ENCODE measurements around the gene CD55. TPM values are rescaled to one million over a fixed set of nuclear protein-coding genes. Genes with fewer than 3 reads are reported as not detected.
"Not testable (repeated sequence)": the region's sequence is repeated elsewhere in the genome, so short reads cannot be mapped to it uniquely, and the experiment has no call there.

The CD55 gene
- total RNA-seq, 3 donors from 2014 or later: 103 to 119 (median 103) TPM

- DNase-seq: no peak
- peaks cover 11% of the 10 kb centered on the region for H3K4me1 Mint-ChIP-seq (ENCODE audit: low read depth)
- H3K27me3 Mint-ChIP-seq (ENCODE audit: low read depth): no peaks in the 10 kb centered on the region
- ATAC-seq: no peak
- H3K36me3 Mint-ChIP-seq (ENCODE audit: insufficient read depth): no peaks in the 10 kb centered on the region
- H3K4me3 Mint-ChIP-seq: no peak overlapping the region
- H3K9me3 Mint-ChIP-seq: no peaks in the 10 kb centered on the region
Measured at GRCh38 chr1:207314816-207315215, 6.7 kb upstream of the CD55 start.

GRCh38 chr1:207315435-207315834, 6.0 kb upstream of the CD55 start:
- DNase-seq: no peak
- Mint-ChIP-seq H3K9me3 (no peaks in the 10 kb centered on the region), H3K36me3 (ENCODE audit: insufficient read depth) (no peaks in the 10 kb centered on the region), H3K27me3 (ENCODE audit: low read depth) (no peaks in the 10 kb centered on the region), H3K4me3 (no peak overlapping the region), H3K4me1 (ENCODE audit: low read depth) (peaks cover 10% of the 10 kb centered on the region)
- no peak for ATAC-seq

GRCh38 chr1:207316141-207316540, 5.3 kb upstream of the CD55 start:
- no peak for ATAC-seq
- Mint-ChIP-seq H3K36me3 (ENCODE audit: insufficient read depth) (no peaks in the 10 kb centered on the region), H3K9me3 (no peaks in the 10 kb centered on the region), H3K4me1 (ENCODE audit: low read depth) (peaks cover 15% of the 10 kb centered on the region), H3K27me3 (ENCODE audit: low read depth) (no peaks in the 10 kb centered on the region), H3K4me3 (no peak overlapping the region)
- DNase-seq: no peak

GRCh38 chr1:207316622-207317391, 4.7 kb upstream of the CD55 start:
- H3K36me3 Mint-ChIP-seq (ENCODE audit: insufficient read depth): no peaks in the 10 kb centered on the region
- peaks cover 15% of the 10 kb centered on the region for H3K4me1 Mint-ChIP-seq (ENCODE audit: low read depth)
- no peaks in the 10 kb centered on the region for H3K9me3 Mint-ChIP-seq
- DNase-seq (no peak), ATAC-seq (no peak)
- no peak overlapping the region for H3K4me3 Mint-ChIP-seq
- no peaks in the 10 kb centered on the region for H3K27me3 Mint-ChIP-seq (ENCODE audit: low read depth)

- H3K4me3 Mint-ChIP-seq: no peak overlapping the region
- ATAC-seq: no peak
- DNase-seq: no peak
- H3K9me3 Mint-ChIP-seq: no peaks in the 10 kb centered on the region
- H3K36me3 Mint-ChIP-seq (ENCODE audit: insufficient read depth): peaks cover 3% of the 10 kb centered on the region
- H3K4me1 Mint-ChIP-seq (ENCODE audit: low read depth): peaks cover 15% of the 10 kb centered on the region
- H3K27me3 Mint-ChIP-seq (ENCODE audit: low read depth): no peaks in the 10 kb centered on the region
Measured at GRCh38 chr1:207317561-207317960, 3.9 kb upstream of the CD55 start.

- ATAC-seq (no peak), DNase-seq (no peak)
- Mint-ChIP-seq H3K4me3 (no peak overlapping the region), H3K27me3 (ENCODE audit: low read depth) (no peaks in the 10 kb centered on the region), H3K36me3 (ENCODE audit: insufficient read depth) (peaks cover 3% of the 10 kb centered on the region), H3K9me3 (no peaks in the 10 kb centered on the region), H3K4me1 (ENCODE audit: low read depth) (peaks cover 15% of the 10 kb centered on the region)
Measured at GRCh38 chr1:207318072-207318619, 3.3 kb upstream of the CD55 start.

GRCh38 chr1:207319199-207319598, 2.3 kb upstream of the CD55 start:
- DNase-seq (no peak), ATAC-seq (no peak)
- Mint-ChIP-seq H3K9me3 (no peaks in the 10 kb centered on the region), H3K4me3 (no peak overlapping the region), H3K4me1 (ENCODE audit: low read depth) (peaks cover 24% of the 10 kb centered on the region), H3K36me3 (ENCODE audit: insufficient read depth) (peaks cover 12% of the 10 kb centered on the region), H3K27me3 (ENCODE audit: low read depth) (no peaks in the 10 kb centered on the region)

GRCh38 chr1:207320105-207320504, 1.4 kb upstream of the CD55 start:
- Mint-ChIP-seq H3K36me3 (ENCODE audit: insufficient read depth) (peaks cover 12% of the 10 kb centered on the region), H3K4me3 (peak overlapping the region; percentile 55), H3K4me1 (ENCODE audit: low read depth) (peaks cover 25% of the 10 kb centered on the region)
- not testable (repeated sequence) for H3K9me3 Mint-ChIP-seq; H3K27me3 Mint-ChIP-seq (ENCODE audit: low read depth); DNase-seq; ATAC-seq

GRCh38 chr1:207321790-207322645, 540 bp downstream of the CD55 start:
- Mint-ChIP-seq H3K36me3 (ENCODE audit: insufficient read depth) (peaks cover 25% of the 10 kb centered on the region), H3K9me3 (no peaks in the 10 kb centered on the region), H3K27me3 (ENCODE audit: low read depth) (no peaks in the 10 kb centered on the region), H3K4me1 (ENCODE audit: low read depth) (peaks cover 32% of the 10 kb centered on the region), H3K4me3 (peak overlapping the region; percentile 88)
- no peak for ATAC-seq
- no peak for DNase-seq

- ATAC-seq (no peak), DNase-seq (no peak)
- Mint-ChIP-seq H3K4me1 (ENCODE audit: low read depth) (peaks cover 41% of the 10 kb centered on the region), H3K9me3 (no peaks in the 10 kb centered on the region), H3K4me3 (peak overlapping the region; percentile 68), H3K36me3 (ENCODE audit: insufficient read depth) (peaks cover 41% of the 10 kb centered on the region), H3K27me3 (ENCODE audit: low read depth) (no peaks in the 10 kb centered on the region)
Measured at GRCh38 chr1:207323425-207324225, 2.1 kb downstream of the CD55 start.

- peaks cover 2% of the 10 kb centered on the region for H3K9me3 Mint-ChIP-seq
- no peak for ATAC-seq
- no peak for DNase-seq
- peaks cover 68% of the 10 kb centered on the region for H3K36me3 Mint-ChIP-seq (ENCODE audit: insufficient read depth)
- peaks cover 46% of the 10 kb centered on the region for H3K4me1 Mint-ChIP-seq (ENCODE audit: low read depth)
- H3K4me3 Mint-ChIP-seq: no peak overlapping the region
- H3K27me3 Mint-ChIP-seq (ENCODE audit: low read depth): no peaks in the 10 kb centered on the region
Measured at GRCh38 chr1:207328004-207328403, 6.5 kb downstream of the CD55 start.

- no peaks in the 10 kb centered on the region for H3K27me3 Mint-ChIP-seq (ENCODE audit: low read depth)
- H3K4me3 Mint-ChIP-seq: no peak overlapping the region
- H3K36me3 Mint-ChIP-seq (ENCODE audit: insufficient read depth): peaks cover 70% of the 10 kb centered on the region
- H3K9me3 Mint-ChIP-seq: peaks cover 12% of the 10 kb centered on the region
- peaks cover 48% of the 10 kb centered on the region for H3K4me1 Mint-ChIP-seq (ENCODE audit: low read depth)
- DNase-seq: no peak
- ATAC-seq: peak; percentile 35 to 41
Measured at GRCh38 chr1:207328908-207329440, 7.5 kb downstream of the CD55 start.

GRCh38 chr1:207329469-207329868, 8.0 kb downstream of the CD55 start:
- ATAC-seq (peak; percentile 18 to 24), DNase-seq (no peak)
- H3K9me3 Mint-ChIP-seq: peaks cover 17% of the 10 kb centered on the region
- H3K27me3 Mint-ChIP-seq (ENCODE audit: low read depth): no peaks in the 10 kb centered on the region
- peaks cover 50% of the 10 kb centered on the region for H3K4me1 Mint-ChIP-seq (ENCODE audit: low read depth)
- peaks cover 74% of the 10 kb centered on the region for H3K36me3 Mint-ChIP-seq (ENCODE audit: insufficient read depth)
- no peak overlapping the region for H3K4me3 Mint-ChIP-seq

Data from activated T-cell treated with anti-CD3 and anti-CD28 coated beads, Interleukin-2, amount 50 U/mL, for 4 hours (primary cell).